Measurements from ENCODE around the gene ANKRD2.

The ANKRD2 gene

GRCh38 chr10:97542169-97543024, 30.2 kb upstream of the ANKRD2 start (continued):
- peak; percentile 94 for TF ChIP-seq ZNF600 (tag by site-specific recombination; IDR thresholded peaks at IDR 0.05)
- no peak for TF ChIP-seq ZNF37A (tag by site-specific recombination; IDR thresholded peaks at IDR 0.05)
- TF ChIP-seq MZF1 (tag by site-specific recombination; IDR thresholded peaks at IDR 0.05; ENCODE audit: borderline replicate concordance), result no peak
- TF ChIP-seq ZNF24 (tag by site-specific recombination; IDR thresholded peaks at IDR 0.05), result no peak
- TF ChIP-seq ZNF529 (tag by site-specific recombination; IDR thresholded peaks at IDR 0.05; ENCODE audit: insufficient replicate concordance), result no peak
- TF ChIP-seq MEIS1 (CRISPR knock-in tag; IDR thresholded peaks at IDR 0.05; ENCODE audit: borderline replicate concordance), result no peak
- no peak for TF ChIP-seq ZNF169 (tag by site-specific recombination; IDR thresholded peaks at IDR 0.05)
- TF ChIP-seq OSR2 (tag by site-specific recombination; IDR thresholded peaks at IDR 0.05), result no peak
- no peak for TF ChIP-seq ZSCAN5A (tag by site-specific recombination; IDR thresholded peaks at IDR 0.05)
- TF ChIP-seq ZNF776 (tag by site-specific recombination; IDR thresholded peaks at IDR 0.05; ENCODE audit: borderline replicate concordance), result no peak
- TF ChIP-seq ZNF670 (tag by site-specific recombination; IDR thresholded peaks at IDR 0.05; ENCODE audit: low read depth), result no peak
- TF ChIP-seq ZNF148 (tag by site-specific recombination; IDR thresholded peaks at IDR 0.05; ENCODE audit: borderline replicate concordance), result no peak
- no peak for TF ChIP-seq KLF16 (tag by site-specific recombination; IDR thresholded peaks at IDR 0.05)
- TF ChIP-seq ZNF837 (tag by site-specific recombination; IDR thresholded peaks at IDR 0.05), result no peak
- no peak for TF ChIP-seq ZNF362 (tag by site-specific recombination; IDR thresholded peaks at IDR 0.05)
- no peak for TF ChIP-seq ZBTB49 (tag by site-specific recombination; IDR thresholded peaks at IDR 0.05; ENCODE audit: low read depth)
- no peak for TF ChIP-seq ZNF843 (tag by site-specific recombination; IDR thresholded peaks at IDR 0.05)
- no peak for TF ChIP-seq ZNF521 (tag by site-specific recombination; IDR thresholded peaks at IDR 0.05)
- TF ChIP-seq ZNF660 (tag by site-specific recombination; IDR thresholded peaks at IDR 0.05), result peak; percentile 71
- TF ChIP-seq ZNF449 (tag by site-specific recombination; IDR thresholded peaks at IDR 0.05), result peak; percentile 40; the same call in 1 of the 2 replicates
- peak; percentile 52 for TF ChIP-seq PRDM10 (tag by site-specific recombination; IDR thresholded peaks at IDR 0.05)
- TF ChIP-seq ZNF133 (tag by site-specific recombination; IDR thresholded peaks at IDR 0.05), result no peak
- no peak for TF ChIP-seq ELK4 (IDR thresholded peaks at IDR 0.05; ENCODE audit: borderline replicate concordance, low read depth, low read length)
- no peak for TF ChIP-seq ZNF768 (tag by site-specific recombination; IDR thresholded peaks at IDR 0.05)
- no peak for TF ChIP-seq GLI4 (tag by site-specific recombination; IDR thresholded peaks at IDR 0.05)
